Transverse colon (tissue), 3 donors: ENCODE data around the gene RUBCNL.

Source experiments
- CTCF ChIP-seq, 5 experiments: fragments of 200-600 bp in 3 of 5; fragments of 450-650 bp in 2 of 5; sonication (generic) in 3 of 5; IDR thresholded peaks; 1 replicate in 2 of 5; 2 replicates in 3 of 5; pipeline ENCODE4 v1.5.1; 2016 to 2017; ENCODE audit warnings: antibody characterized with exemption in 5 of 5, inconsistent platforms in 3 of 5, mild to moderate bottlenecking in 2 of 5, moderate library complexity in 1 of 5
- POLR2A ChIP-seq: fragments of 450-650 bp; IDR thresholded peaks from one replicate; pipeline ENCODE4 v1.6.1; 2016; ENCODE audit warnings: antibody characterized with exemption, mild to moderate bottlenecking, moderate library complexity

- no peak for TF ChIP-seq CTCF (IDR thresholded peaks at IDR 0.05)
- no peak for TF ChIP-seq POLR2A
Measured at GRCh38 chr13:46404733-46405100, 17.7 kb upstream of the RUBCNL start.
